ENCODE results near the gene ELOVL1. TPM values are rescaled to one million over a fixed set of nuclear protein-coding genes. Genes with fewer than 3 reads are reported as not detected.

ELOVL1 gene
- total and polyA plus RNA-seq, 2 experiments from 2014 or later = 16.7 to 23.3 TPM

GRCh38 chr1:43386676-43387075 lies 18.9 kb upstream of the ELOVL1 start:
- Histone ChIP-seq H3K4me3 (no peak overlapping the region), H3F3A (replicated peaks; ENCODE audit: low read depth) (no peaks in the 10 kb centered on the region), H3K79me2 (replicated peaks; ENCODE audit: insufficient read depth) (peaks cover 34% of the 10 kb centered on the region), H3K36me3 (ENCODE audit: insufficient read depth) (peaks cover 25% of the 10 kb centered on the region), H4K20me1 (replicated peaks; ENCODE audit: insufficient read depth) (peaks cover 11% of the 10 kb centered on the region), H3K27me3 (ENCODE audit: insufficient read depth) (no peaks in the 10 kb centered on the region), H3K4me2 (no peak overlapping the region), H3K9me2 (ENCODE audit: insufficient read depth) (no peaks in the 10 kb centered on the region), H2AFZ (no peak overlapping the region), H3K4me1 (ENCODE audit: insufficient read depth) (peaks cover 13% of the 10 kb centered on the region; the same call in 1 of the 2 replicates), H3K27ac (ENCODE audit: low read depth) (no peak overlapping the region)
- H3K4me3 Mint-ChIP-seq = no peak overlapping the region
- peaks cover 39% of the 10 kb centered on the region for H3K36me3 Mint-ChIP-seq (ENCODE audit: low read depth)
- H3K4me1 Mint-ChIP-seq = peaks cover 15% of the 10 kb centered on the region
- H3K27ac Mint-ChIP-seq = no peak overlapping the region
- DNase-seq (ENCODE audit: low spot score) (no peak), ATAC-seq (no peak)
- no peak for TF ChIP-seq EZH2phosphoT487 (IDR thresholded peaks at IDR 0.05; ENCODE audit: unreplicated experiment)
- no peak for TF ChIP-seq JUNB (IDR thresholded peaks at IDR 0.05; ENCODE audit: unreplicated experiment)
- TF ChIP-seq ZNF114 (CRISPR knock-in tag; IDR thresholded peaks at IDR 0.05) = no peak
- TF ChIP-seq, protein P1, sequence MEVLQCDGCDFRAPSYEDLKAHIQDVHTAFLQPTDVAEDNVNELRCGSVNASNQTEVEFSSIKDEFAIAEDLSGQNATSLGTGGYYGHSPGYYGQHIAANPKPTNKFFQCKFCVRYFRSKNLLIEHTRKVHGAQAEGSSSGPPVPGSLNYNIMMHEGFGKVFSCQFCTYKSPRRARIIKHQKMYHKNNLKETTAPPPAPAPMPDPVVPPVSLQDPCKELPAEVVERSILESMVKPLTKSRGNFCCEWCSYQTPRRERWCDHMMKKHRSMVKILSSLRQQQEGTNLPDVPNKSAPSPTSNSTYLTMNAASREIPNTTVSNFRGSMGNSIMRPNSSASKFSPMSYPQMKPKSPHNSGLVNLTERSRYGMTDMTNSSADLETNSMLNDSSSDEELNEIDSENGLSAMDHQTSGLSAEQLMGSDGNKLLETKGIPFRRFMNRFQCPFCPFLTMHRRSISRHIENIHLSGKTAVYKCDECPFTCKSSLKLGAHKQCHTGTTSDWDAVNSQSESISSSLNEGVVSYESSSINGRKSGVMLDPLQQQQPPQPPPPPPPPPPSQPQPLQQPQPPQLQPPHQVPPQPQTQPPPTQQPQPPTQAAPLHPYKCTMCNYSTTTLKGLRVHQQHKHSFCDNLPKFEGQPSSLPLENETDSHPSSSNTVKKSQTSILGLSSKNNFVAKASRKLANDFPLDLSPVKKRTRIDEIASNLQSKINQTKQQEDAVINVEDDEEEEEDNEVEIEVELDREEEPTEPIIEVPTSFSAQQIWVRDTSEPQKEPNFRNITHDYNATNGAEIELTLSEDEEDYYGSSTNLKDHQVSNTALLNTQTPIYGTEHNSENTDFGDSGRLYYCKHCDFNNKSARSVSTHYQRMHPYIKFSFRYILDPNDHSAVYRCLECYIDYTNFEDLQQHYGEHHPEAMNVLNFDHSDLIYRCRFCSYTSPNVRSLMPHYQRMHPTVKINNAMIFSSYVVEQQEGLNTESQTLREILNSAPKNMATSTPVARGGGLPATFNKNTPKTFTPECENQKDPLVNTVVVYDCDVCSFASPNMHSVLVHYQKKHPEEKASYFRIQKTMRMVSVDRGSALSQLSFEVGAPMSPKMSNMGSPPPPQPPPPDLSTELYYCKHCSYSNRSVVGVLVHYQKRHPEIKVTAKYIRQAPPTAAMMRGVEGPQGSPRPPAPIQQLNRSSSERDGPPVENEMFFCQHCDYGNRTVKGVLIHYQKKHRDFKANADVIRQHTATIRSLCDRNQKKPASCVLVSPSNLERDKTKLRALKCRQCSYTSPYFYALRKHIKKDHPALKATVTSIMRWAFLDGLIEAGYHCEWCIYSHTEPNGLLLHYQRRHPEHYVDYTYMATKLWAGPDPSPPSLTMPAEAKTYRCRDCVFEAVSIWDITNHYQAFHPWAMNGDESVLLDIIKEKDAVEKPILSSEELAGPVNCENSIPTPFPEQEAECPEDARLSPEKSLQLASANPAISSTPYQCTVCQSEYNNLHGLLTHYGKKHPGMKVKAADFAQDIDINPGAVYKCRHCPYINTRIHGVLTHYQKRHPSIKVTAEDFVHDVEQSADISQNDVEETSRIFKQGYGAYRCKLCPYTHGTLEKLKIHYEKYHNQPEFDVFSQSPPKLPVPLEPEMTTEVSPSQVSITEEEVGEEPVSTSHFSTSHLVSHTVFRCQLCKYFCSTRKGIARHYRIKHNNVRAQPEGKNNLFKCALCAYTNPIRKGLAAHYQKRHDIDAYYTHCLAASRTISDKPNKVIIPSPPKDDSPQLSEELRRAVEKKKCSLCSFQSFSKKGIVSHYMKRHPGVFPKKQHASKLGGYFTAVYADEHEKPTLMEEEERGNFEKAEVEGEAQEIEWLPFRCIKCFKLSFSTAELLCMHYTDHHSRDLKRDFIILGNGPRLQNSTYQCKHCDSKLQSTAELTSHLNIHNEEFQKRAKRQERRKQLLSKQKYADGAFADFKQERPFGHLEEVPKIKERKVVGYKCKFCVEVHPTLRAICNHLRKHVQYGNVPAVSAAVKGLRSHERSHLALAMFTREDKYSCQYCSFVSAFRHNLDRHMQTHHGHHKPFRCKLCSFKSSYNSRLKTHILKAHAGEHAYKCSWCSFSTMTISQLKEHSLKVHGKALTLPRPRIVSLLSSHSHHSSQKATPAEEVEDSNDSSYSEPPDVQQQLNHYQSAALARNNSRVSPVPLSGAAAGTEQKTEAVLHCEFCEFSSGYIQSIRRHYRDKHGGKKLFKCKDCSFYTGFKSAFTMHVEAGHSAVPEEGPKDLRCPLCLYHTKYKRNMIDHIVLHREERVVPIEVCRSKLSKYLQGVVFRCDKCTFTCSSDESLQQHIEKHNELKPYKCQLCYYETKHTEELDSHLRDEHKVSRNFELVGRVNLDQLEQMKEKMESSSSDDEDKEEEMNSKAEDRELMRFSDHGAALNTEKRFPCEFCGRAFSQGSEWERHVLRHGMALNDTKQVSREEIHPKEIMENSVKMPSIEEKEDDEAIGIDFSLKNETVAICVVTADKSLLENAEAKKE (CRISPR knock-in tag; IDR thresholded peaks at IDR 0.05) = no peak
- TF ChIP-seq ZNF331 (CRISPR knock-in tag; IDR thresholded peaks at IDR 0.05; ENCODE audit: low read depth) = no peak
- no peak for TF ChIP-seq POLR2AphosphoS5 (IDR thresholded peaks at IDR 0.05; ENCODE audit: low read depth)
- no peak for TF ChIP-seq STAT1 (IDR thresholded peaks at IDR 0.05; ENCODE audit: unreplicated experiment)
- TF ChIP-seq CTCF (conservative IDR thresholded peaks at IDR 0.05; ENCODE audit: low read depth in 2 of 2) = no peak
- TF ChIP-seq, protein P2, sequence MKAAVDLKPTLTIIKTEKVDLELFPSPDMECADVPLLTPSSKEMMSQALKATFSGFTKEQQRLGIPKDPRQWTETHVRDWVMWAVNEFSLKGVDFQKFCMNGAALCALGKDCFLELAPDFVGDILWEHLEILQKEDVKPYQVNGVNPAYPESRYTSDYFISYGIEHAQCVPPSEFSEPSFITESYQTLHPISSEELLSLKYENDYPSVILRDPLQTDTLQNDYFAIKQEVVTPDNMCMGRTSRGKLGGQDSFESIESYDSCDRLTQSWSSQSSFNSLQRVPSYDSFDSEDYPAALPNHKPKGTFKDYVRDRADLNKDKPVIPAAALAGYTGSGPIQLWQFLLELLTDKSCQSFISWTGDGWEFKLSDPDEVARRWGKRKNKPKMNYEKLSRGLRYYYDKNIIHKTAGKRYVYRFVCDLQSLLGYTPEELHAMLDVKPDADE (IDR thresholded peaks at IDR 0.05) = no peak
- no peak for TF ChIP-seq CREB1 (CRISPR knock-in tag; IDR thresholded peaks at IDR 0.05; ENCODE audit: low read depth)
- TF ChIP-seq EZH2 (IDR thresholded peaks at IDR 0.05; ENCODE audit: low read depth, unreplicated experiment) = no peak
- H3K27me3 Mint-ChIP-seq (ENCODE audit: insufficient read depth, low read depth, poor library complexity) = peaks cover 5% of the 10 kb centered on the region
- no peaks in the 10 kb centered on the region for H3K9me3 Mint-ChIP-seq

Measured in GM23338 (cell line).